ENCODE results near the gene CLCN3. TPM values are rescaled to one million over a fixed set of nuclear protein-coding genes. Genes with fewer than 3 reads are reported as not detected.

The CLCN3 gene
- total and polyA plus RNA-seq, 2 of the 13 experiments (the other 11 are each of a cell fraction or from before 2014, with no cell fraction given) = 13.6 to 23.7 TPM

DNA sequence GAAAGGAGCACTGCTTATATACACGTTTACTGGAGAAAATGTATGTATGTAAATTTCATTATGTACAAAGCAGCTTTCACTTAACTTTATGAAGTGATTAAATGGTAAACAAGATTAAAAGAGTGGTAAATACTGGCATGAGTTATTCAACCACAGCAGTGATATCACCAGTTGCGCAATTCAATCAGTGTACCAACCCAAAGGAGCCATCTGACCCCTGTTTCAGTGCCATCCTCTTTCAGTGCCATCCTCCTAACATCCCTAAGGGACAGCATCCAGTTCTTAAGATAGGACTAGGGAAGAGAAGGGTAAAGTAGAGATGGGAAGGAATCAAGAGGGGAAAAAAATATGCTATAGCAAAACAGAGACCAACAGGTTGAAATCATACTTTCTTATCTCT lies 121.2 kb downstream of the CLCN3 start:
- no peak for DNase-seq (ENCODE audit: low spot score)
- POLR2A ChIA-PET = no interaction called here

DNA sequence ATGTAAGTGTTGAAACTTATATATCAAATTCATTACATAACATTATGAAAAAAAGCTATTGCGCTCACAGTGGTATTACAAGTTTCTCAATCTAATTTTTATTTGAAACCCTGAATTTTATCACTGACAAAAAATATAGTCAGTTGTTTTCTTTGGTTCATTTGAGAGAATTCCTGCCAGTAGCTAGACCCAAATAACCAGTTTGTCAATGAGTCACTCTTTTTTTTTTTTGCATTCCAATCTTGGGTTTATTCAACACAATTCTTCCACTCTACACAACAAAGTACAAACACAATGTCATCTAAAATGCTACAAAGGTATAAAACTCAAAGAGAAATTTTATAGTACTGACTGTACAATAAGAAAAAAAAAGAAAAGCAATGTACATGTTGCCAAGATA lies 124.2 kb downstream of the CLCN3 start:
- Histone ChIP-seq H3K4me2 (ENCODE audit: low read depth, low read length) (no peak overlapping the region), H3K9me3 (ENCODE audit: low read length) (no peaks in the 10 kb centered on the region), H4K20me1 (ENCODE audit: insufficient read depth, low read length) (no peaks in the 10 kb centered on the region), H3K4me1 (ENCODE audit: insufficient read depth, low read length) (no peaks in the 10 kb centered on the region), H2AFZ (ENCODE audit: low read length) (no peak overlapping the region), H3K79me2 (ENCODE audit: insufficient read depth, low read length) (no peaks in the 10 kb centered on the region), H3K9ac (ENCODE audit: insufficient read depth, low read depth, low read length) (no peak overlapping the region), H3K27ac (ENCODE audit: extremely low read length, insufficient read depth, low read length) (no peak overlapping the region), H3K36me3 (replicated peaks in 1 of 2; ENCODE audit: control insufficient read depth in 1 of 2, insufficient read depth in 2 of 2, low read length in 2 of 2) (peaks cover 0 to 5% of the 10 kb centered on the region in 2 experiments; a peak in 2 of 5 replicates), H3K4me3 (replicated peaks in 1 of 3; ENCODE audit: insufficient read depth in 1 of 3, low read depth in 2 of 3, low read length in 3 of 3) (no peak overlapping the region), H3K27me3 (ENCODE audit: control insufficient read depth in 1 of 2, insufficient read depth in 2 of 2, low read length in 2 of 2) (no peaks in the 10 kb centered on the region)
- POLR2A ChIA-PET = no interaction called here
- in situ Hi-C loops (cut with HindIII; ENCODE audit: extremely low pct_ligation_motif_present, low pct_unique_long_range_greater_than_20kb) = no loop called here
- FAIRE-seq (no peak), ATAC-seq (no peak), DNase-seq (ENCODE audit: low spot score) (no peak)
- intact Hi-C loops (cut with micrococcal nuclease; ENCODE audit: unreplicated experiment) = no loop called here
- CTCF ChIA-PET (ENCODE audit: low intra/inter-chr PET ratio, low total read pairs) = no interaction called here
- no TSS peak for BruUV-seq (replicated peaks)
- 92% methylated on average over 1 of the region's 1 CpG for WGBS (ENCODE audit: low lambda C conversion rate)
- TF ChIP-seq TAF1 (CRISPR knock-in tag; IDR thresholded peaks at IDR 0.05) (no peak), ASH2L (IDR thresholded peaks at IDR 0.05; ENCODE audit: insufficient read length, low read depth, low read length) (no peak), ZNF44 (CRISPR knock-in tag; IDR thresholded peaks at IDR 0.05) (no peak), ZNF501 (CRISPR knock-in tag; IDR thresholded peaks at IDR 0.05) (no peak), ZNF160 (CRISPR knock-in tag; IDR thresholded peaks at IDR 0.05) (no peak), ZNF430 (CRISPR knock-in tag; IDR thresholded peaks at IDR 0.05) (no peak), ARHGAP35 (CRISPR knock-in tag; IDR thresholded peaks at IDR 0.05; ENCODE audit: borderline replicate concordance) (no peak), ZNF101 (CRISPR knock-in tag; IDR thresholded peaks at IDR 0.05; ENCODE audit: borderline replicate concordance, low read depth) (no peak), ZNF484 (CRISPR knock-in tag; IDR thresholded peaks at IDR 0.05; ENCODE audit: borderline replicate concordance, low read depth) (no peak), SMAD9 (CRISPR knock-in tag; IDR thresholded peaks at IDR 0.05) (no peak), MATR3 (CRISPR knock-in tag; IDR thresholded peaks at IDR 0.05) (no peak), PAF1 (CRISPR knock-in tag; IDR thresholded peaks at IDR 0.05) (no peak), SIN3B (IDR thresholded peaks at IDR 0.05; ENCODE audit: low read length) (no peak)
- TF ChIP-seq, protein P1, sequence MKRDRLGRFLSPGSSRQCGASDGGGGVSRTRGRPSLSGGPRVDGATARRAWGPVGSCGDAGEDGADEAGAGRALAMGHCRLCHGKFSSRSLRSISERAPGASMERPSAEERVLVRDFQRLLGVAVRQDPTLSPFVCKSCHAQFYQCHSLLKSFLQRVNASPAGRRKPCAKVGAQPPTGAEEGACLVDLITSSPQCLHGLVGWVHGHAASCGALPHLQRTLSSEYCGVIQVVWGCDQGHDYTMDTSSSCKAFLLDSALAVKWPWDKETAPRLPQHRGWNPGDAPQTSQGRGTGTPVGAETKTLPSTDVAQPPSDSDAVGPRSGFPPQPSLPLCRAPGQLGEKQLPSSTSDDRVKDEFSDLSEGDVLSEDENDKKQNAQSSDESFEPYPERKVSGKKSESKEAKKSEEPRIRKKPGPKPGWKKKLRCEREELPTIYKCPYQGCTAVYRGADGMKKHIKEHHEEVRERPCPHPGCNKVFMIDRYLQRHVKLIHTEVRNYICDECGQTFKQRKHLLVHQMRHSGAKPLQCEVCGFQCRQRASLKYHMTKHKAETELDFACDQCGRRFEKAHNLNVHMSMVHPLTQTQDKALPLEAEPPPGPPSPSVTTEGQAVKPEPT (CRISPR knock-in tag; IDR thresholded peaks at IDR 0.05; ENCODE audit: low read depth) = no peak

More for the DNA sequence above, 121.2 kb downstream of the CLCN3 start:
- Histone ChIP-seq H2AFZ (ENCODE audit: low read length) (no peak overlapping the region), H3K79me2 (ENCODE audit: insufficient read depth, low read length) (no peaks in the 10 kb centered on the region), H3K27me3 (ENCODE audit: control insufficient read depth in 1 of 2, insufficient read depth in 2 of 2, low read length in 2 of 2) (no peaks in the 10 kb centered on the region), H3K4me1 (ENCODE audit: insufficient read depth, low read length) (no peaks in the 10 kb centered on the region), H3K27ac (ENCODE audit: extremely low read length, insufficient read depth, low read length) (no peak overlapping the region), H3K4me2 (ENCODE audit: low read depth, low read length) (no peak overlapping the region), H4K20me1 (ENCODE audit: insufficient read depth, low read length) (no peaks in the 10 kb centered on the region), H3K36me3 (replicated peaks in 1 of 2; ENCODE audit: control insufficient read depth in 1 of 2, insufficient read depth in 2 of 2, low read length in 2 of 2) (no peaks in the 10 kb centered on the region), H3K9me3 (ENCODE audit: low read length) (no peaks in the 10 kb centered on the region), H3K9ac (ENCODE audit: insufficient read depth, low read depth, low read length) (no peak overlapping the region), H3K4me3 (replicated peaks in 1 of 3; ENCODE audit: insufficient read depth in 1 of 3, low read depth in 2 of 3, low read length in 3 of 3) (no peak overlapping the region)
- FAIRE-seq (no peak), ATAC-seq (no peak)
- 98% methylated on average over 2 of the region's 2 CpGs for WGBS (ENCODE audit: low lambda C conversion rate)
- peak; percentile 87 for TF ChIP-seq CEBPB (IDR thresholded peaks at IDR 0.05; ENCODE audit: borderline replicate concordance, low read depth, low read length)
- no peak for TF ChIP-seq E2F2 (CRISPR knock-in tag; IDR thresholded peaks at IDR 0.05; ENCODE audit: borderline replicate concordance)
- no peak for TF ChIP-seq ZFP62 (CRISPR knock-in tag; IDR thresholded peaks at IDR 0.05)
- TF ChIP-seq ZNF709 (CRISPR knock-in tag; IDR thresholded peaks at IDR 0.05) = no peak
- peak; percentile 42; the same call in 1 of the 2 replicates for TF ChIP-seq CEBPG (CRISPR knock-in tag; IDR thresholded peaks at IDR 0.05)
- BruUV-seq (replicated peaks) = no TSS peak
- in situ Hi-C loops (cut with HindIII; ENCODE audit: extremely low pct_ligation_motif_present, low pct_unique_long_range_greater_than_20kb) (no loop called here), intact Hi-C loops (cut with micrococcal nuclease; ENCODE audit: unreplicated experiment) (no loop called here)
- CTCF ChIA-PET (ENCODE audit: low intra/inter-chr PET ratio, low total read pairs) = no interaction called here

Measured in HepG2 (cell line).